ENCODE data around the gene SS18L1. TPM values are rescaled to one million over a fixed set of nuclear protein-coding genes. Genes with fewer than 3 reads are reported as not detected.

SS18L1 gene
- total and polyA plus RNA-seq, 10 of the 15 experiments (the other 5 are each of a cell fraction or from before 2014, with no cell fraction given), result 1.8 to 20.0 (median 6.6) TPM

DNA sequence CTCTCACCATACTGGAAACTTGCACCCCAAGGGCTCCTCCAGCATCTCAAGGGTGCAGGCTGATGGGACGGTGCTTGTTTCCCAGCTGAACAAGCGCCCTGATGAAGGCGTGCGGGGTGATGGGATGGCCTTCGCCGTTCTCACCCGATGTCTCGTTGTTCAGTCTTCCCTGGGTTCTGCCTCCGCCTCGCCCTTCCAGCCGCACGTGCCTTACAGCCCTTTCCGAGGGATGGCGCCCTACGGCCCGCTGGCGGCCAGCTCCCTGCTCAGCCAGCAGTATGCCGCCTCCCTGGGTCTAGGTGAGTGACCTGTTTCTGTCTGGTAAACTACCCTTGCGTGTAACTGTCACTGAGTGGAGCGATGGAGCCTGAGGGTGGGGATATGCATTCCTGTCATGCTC, 17.4 kb upstream of the SS18L1 start:
- Histone ChIP-seq H3K9me3 (replicated peaks; ENCODE audit: control insufficient read depth, insufficient read depth, low read length) (no peaks in the 10 kb centered on the region), H3K36me3 (ENCODE audit: control insufficient read depth in 2 of 2, insufficient read depth in 2 of 2, low read length in 1 of 2) (peaks cover 8 to 32% of the 10 kb centered on the region in 2 experiments), H3K27ac (ENCODE audit: control insufficient read depth, insufficient read depth) (no peak overlapping the region), H3K27me3 (replicated peaks in 1 of 2; ENCODE audit: control insufficient read depth in 2 of 2, insufficient read depth in 2 of 2, low read length in 1 of 2) (no peaks in the 10 kb centered on the region), H3K4me2 (ENCODE audit: control insufficient read depth, insufficient read depth) (no peak overlapping the region), H3K4me1 (ENCODE audit: control insufficient read depth, insufficient read depth, low read length) (no peaks in the 10 kb centered on the region; the same call in none of the 2 replicates), H2AFZ (ENCODE audit: control insufficient read depth, low read depth, low read length) (no peak overlapping the region), H4K20me1 (ENCODE audit: control insufficient read depth, insufficient read depth) (peaks cover 10% of the 10 kb centered on the region), H3K4me3 (no peak overlapping the region), H3K79me2 (ENCODE audit: control insufficient read depth, insufficient read depth, low read length) (peaks cover 21% of the 10 kb centered on the region), H3K9ac (ENCODE audit: control insufficient read depth, insufficient read depth, low read length) (no peak overlapping the region)
- TF ChIP-seq ASH2L (IDR thresholded peaks at IDR 0.05; ENCODE audit: borderline replicate concordance, low read depth) (no peak), SMAD1 (IDR thresholded peaks at IDR 0.05; ENCODE audit: low read depth, partially characterized antibody) (no peak), POLR2AphosphoS5 (IDR thresholded peaks at IDR 0.05; ENCODE audit: low read length) (no peak), NFYA (IDR thresholded peaks at IDR 0.05; ENCODE audit: borderline replicate concordance, low read depth, low read length) (no peak), YBX1 (IDR thresholded peaks at IDR 0.05) (no peak), RCOR1 (conservative IDR thresholded peaks at IDR 0.05; ENCODE audit: low read depth, low read length) (no peak), TCF3 (IDR thresholded peaks at IDR 0.05; ENCODE audit: borderline replicate concordance, insufficient read depth, low read depth, low read length) (no peak), FOXK2 (IDR thresholded peaks at IDR 0.05) (no peak), CBX5 (IDR thresholded peaks at IDR 0.05; ENCODE audit: low read depth) (no peak), RBBP5 (conservative IDR thresholded peaks at IDR 0.05) (no peak), ZZZ3 (IDR thresholded peaks at IDR 0.05; ENCODE audit: control insufficient read depth, insufficient read length, low read depth) (no peak)
- TF ChIP-seq, protein P1, sequence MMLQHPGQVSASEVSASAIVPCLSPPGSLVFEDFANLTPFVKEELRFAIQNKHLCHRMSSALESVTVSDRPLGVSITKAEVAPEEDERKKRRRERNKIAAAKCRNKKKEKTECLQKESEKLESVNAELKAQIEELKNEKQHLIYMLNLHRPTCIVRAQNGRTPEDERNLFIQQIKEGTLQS (IDR thresholded peaks at IDR 0.05; ENCODE audit: borderline replicate concordance, extremely low read depth, low read depth, low read length), result no peak
- TF ChIP-seq, protein P2, sequence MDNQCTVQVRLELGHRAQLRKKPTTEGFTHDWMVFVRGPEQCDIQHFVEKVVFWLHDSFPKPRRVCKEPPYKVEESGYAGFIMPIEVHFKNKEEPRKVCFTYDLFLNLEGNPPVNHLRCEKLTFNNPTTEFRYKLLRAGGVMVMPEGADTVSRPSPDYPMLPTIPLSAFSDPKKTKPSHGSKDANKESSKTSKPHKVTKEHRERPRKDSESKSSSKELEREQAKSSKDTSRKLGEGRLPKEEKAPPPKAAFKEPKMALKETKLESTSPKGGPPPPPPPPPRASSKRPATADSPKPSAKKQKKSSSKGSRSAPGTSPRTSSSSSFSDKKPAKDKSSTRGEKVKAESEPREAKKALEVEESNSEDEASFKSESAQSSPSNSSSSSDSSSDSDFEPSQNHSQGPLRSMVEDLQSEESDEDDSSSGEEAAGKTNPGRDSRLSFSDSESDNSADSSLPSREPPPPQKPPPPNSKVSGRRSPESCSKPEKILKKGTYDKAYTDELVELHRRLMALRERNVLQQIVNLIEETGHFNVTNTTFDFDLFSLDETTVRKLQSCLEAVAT (IDR thresholded peaks at IDR 0.05), result no peak
- TF ChIP-seq, protein P3, sequence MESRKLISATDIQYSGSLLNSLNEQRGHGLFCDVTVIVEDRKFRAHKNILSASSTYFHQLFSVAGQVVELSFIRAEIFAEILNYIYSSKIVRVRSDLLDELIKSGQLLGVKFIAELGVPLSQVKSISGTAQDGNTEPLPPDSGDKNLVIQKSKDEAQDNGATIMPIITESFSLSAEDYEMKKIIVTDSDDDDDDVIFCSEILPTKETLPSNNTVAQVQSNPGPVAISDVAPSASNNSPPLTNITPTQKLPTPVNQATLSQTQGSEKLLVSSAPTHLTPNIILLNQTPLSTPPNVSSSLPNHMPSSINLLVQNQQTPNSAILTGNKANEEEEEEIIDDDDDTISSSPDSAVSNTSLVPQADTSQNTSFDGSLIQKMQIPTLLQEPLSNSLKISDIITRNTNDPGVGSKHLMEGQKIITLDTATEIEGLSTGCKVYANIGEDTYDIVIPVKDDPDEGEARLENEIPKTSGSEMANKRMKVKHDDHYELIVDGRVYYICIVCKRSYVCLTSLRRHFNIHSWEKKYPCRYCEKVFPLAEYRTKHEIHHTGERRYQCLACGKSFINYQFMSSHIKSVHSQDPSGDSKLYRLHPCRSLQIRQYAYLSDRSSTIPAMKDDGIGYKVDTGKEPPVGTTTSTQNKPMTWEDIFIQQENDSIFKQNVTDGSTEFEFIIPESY (IDR thresholded peaks at IDR 0.05), result no peak
- TF ChIP-seq, protein P4, sequence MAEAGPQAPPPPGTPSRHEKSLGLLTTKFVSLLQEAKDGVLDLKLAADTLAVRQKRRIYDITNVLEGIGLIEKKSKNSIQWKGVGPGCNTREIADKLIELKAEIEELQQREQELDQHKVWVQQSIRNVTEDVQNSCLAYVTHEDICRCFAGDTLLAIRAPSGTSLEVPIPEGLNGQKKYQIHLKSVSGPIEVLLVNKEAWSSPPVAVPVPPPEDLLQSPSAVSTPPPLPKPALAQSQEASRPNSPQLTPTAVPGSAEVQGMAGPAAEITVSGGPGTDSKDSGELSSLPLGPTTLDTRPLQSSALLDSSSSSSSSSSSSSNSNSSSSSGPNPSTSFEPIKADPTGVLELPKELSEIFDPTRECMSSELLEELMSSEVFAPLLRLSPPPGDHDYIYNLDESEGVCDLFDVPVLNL (IDR thresholded peaks at IDR 0.05; ENCODE audit: low read depth, low read length), result no peak
- ChIA-PET RAD21 (ENCODE audit: unreplicated experiment) (no interaction called here), POLR2A (no interaction called here), SMC1A (ENCODE audit: uncharacterized antibody, unreplicated experiment) (interaction anchor here (1.8 to 1.9 kb wide), 2 partner anchors 12 to 91 kb away, joined by 3 to 4 read pairs; no protein-coding TSS in a partner anchor), CTCF (interaction anchor here (0.6 to 5.7 kb wide), 5 partner anchors 9 to 65 kb away, joined by 3 to 26 read pairs (median 3); no protein-coding TSS in a partner anchor)
- DNase-seq (ENCODE audit: low read depth, low spot score) (no peak), ATAC-seq (no peak), FAIRE-seq (no peak)
- intact Hi-C loops (cut with micrococcal nuclease; ENCODE audit: unreplicated experiment), result loop anchor here (10.0 kb wide), 2 partner anchors 59 to 259 kb away; partner anchors contain the start of genes MTG2 and RPS21
- 95% methylated on average over 18 of the region's 20 CpGs for WGBS (ENCODE audit: insufficient coverage, insufficient replicate concordance, low lambda C conversion rate, missing lambda C conversion rate)
- TSS peak; percentile 39 for BruUV-seq (replicated peaks)
- in situ Hi-C loops (cut with MboI), result loop anchor here (5.0 kb wide), 1 partner anchor 114 kb away; no protein-coding TSS in a partner anchor
